ENCODE measurements around the gene AFG1L.

Gene AFG1L

GRCh38 chr6:108566406-108566805 lies 271.6 kb downstream of the AFG1L start:
- H3K36me3 ChIP-seq (ENCODE audit: insufficient read depth, low read length), result no peaks in the 10 kb centered on the region
- peaks cover 16% of the 10 kb centered on the region for H3K4me1 ChIP-seq (ENCODE audit: insufficient read depth, low read length)

DNA sequence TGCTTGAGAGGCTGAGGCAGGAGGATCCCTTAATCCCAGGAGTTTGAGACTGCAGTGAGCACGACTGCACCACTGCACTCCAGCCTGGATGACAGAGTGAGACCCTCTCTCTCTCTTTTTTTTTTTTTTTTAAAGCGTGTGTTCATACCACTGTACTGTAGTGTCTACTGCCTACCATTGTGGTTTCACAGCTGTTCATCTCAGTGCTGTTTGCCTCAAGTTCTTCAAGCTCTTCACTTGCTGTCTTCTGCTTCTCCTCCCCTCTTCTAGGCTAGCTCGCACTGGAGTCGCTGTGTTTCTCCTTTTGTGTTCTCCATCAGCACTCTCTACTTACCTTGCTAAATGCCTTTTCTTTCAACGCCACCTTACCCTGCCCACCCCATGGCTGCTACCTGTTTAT lies 273.2 kb downstream of the AFG1L start:
- Histone ChIP-seq H3K9me3 (ENCODE audit: control insufficient read depth, insufficient read depth, low read length) (no peaks in the 10 kb centered on the region), H3K36me3 (ENCODE audit: insufficient read depth, low read length) (no peaks in the 10 kb centered on the region), H3K9ac (ENCODE audit: low read depth, low read length) (no peak overlapping the region), H3K4me1 (ENCODE audit: insufficient read depth, low read length) (peaks cover 16% of the 10 kb centered on the region)

More at GRCh38 chr6:108566406-108566805, 271.6 kb downstream of the AFG1L start:
- H3K9me3 ChIP-seq (ENCODE audit: control insufficient read depth, insufficient read depth, low read length), result no peaks in the 10 kb centered on the region
- H3K9ac ChIP-seq (ENCODE audit: low read depth, low read length), result no peak overlapping the region

DNA sequence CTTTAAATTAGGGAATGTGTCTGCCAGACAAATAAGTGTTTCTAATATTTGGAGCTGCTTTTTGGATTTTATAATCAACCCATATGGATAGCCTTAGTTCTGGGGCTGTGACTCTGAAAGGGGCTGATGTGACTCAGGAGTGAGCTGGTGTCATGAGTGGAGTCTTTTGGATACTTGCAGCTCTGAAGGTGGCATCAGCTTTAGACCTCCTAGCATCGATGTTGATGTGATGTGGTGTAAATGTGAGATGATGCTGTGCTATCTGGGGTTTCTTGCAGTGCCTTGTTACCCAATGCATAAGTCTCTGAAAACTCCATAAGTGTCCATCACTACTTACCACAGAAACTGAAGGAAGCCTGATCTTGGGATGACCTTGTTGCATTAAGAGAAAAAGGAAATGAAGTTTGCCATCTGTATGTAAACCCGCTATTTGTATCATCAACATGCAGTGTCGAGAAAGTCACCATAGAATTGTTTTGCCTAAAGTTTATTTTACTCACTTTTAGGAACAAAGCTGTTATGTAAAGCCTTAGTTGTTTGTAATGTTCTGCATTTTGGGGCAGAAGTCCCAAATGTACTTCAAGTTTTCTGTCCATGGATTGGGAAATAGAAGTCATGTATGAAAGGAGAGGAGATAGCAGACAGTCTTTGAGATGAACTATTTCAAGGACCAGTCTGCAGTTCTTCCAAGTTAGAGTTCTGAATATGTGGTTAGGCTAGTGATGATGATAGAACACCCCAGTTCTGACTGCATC lies 273.9 kb downstream of the AFG1L start:
- Histone ChIP-seq H3K36me3 (ENCODE audit: insufficient read depth, low read length) (no peaks in the 10 kb centered on the region), H3K4me1 (ENCODE audit: insufficient read depth, low read length) (peaks cover 16% of the 10 kb centered on the region), H3K9me3 (ENCODE audit: control insufficient read depth, insufficient read depth, low read length) (no peaks in the 10 kb centered on the region), H3K9ac (ENCODE audit: low read depth, low read length) (no peak overlapping the region)

- Histone ChIP-seq H3K36me3 (ENCODE audit: insufficient read depth, low read length) (no peaks in the 10 kb centered on the region), H3K4me1 (ENCODE audit: insufficient read depth, low read length) (no peaks in the 10 kb centered on the region), H3K9ac (ENCODE audit: low read depth, low read length) (no peak overlapping the region), H3K9me3 (ENCODE audit: control insufficient read depth, insufficient read depth, low read length) (no peaks in the 10 kb centered on the region)
These were observed 275.7 kb downstream of the AFG1L start for GRCh38 chr6:108570517-108570916.

DNA sequence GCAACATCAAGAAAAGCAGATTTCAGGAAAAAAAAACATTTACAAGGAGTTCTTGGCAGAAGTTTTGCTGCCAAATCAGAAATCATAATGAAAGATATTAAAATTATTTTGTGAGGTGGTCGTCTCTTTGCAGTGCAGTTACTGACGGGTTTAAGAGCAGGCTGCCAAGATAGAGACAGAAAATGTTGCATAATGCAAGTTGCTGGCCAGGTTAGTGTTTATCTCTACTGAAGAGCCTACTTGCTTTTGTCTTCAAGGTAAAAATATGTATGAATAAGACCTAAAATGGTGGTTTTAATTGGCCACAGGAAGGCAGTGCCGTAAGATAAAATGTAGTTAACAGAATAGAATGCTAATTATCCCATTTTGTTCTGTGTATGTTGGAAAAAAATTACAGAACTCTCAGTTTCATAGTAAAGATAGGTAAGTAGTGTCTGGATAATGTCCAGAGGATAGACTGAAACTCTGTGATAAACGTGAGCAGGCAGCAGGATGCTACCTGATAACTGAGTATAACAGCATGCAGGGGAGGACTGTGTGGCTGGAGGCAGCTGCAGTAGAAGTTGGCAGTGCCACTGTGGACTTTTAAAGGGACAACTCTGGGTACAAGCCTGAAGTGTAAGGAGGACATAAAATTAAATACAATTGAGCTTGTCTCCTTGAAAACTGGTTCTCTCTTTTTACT lies 279.7 kb downstream of the AFG1L start:
- Histone ChIP-seq H3K4me1 (ENCODE audit: insufficient read depth, low read length) (no peaks in the 10 kb centered on the region), H3K36me3 (ENCODE audit: insufficient read depth, low read length) (no peaks in the 10 kb centered on the region), H3K9ac (ENCODE audit: low read depth, low read length) (no peak overlapping the region), H3K9me3 (ENCODE audit: control insufficient read depth, insufficient read depth, low read length) (no peaks in the 10 kb centered on the region)
